ENCODE measurements around the gene PRRC2B. TPM values are rescaled to one million over a fixed set of nuclear protein-coding genes. Genes with fewer than 3 reads are reported as not detected.

PRRC2B gene
- total RNA-seq, 2 donors from 2014 or later = 127 to 131 TPM

DNA sequence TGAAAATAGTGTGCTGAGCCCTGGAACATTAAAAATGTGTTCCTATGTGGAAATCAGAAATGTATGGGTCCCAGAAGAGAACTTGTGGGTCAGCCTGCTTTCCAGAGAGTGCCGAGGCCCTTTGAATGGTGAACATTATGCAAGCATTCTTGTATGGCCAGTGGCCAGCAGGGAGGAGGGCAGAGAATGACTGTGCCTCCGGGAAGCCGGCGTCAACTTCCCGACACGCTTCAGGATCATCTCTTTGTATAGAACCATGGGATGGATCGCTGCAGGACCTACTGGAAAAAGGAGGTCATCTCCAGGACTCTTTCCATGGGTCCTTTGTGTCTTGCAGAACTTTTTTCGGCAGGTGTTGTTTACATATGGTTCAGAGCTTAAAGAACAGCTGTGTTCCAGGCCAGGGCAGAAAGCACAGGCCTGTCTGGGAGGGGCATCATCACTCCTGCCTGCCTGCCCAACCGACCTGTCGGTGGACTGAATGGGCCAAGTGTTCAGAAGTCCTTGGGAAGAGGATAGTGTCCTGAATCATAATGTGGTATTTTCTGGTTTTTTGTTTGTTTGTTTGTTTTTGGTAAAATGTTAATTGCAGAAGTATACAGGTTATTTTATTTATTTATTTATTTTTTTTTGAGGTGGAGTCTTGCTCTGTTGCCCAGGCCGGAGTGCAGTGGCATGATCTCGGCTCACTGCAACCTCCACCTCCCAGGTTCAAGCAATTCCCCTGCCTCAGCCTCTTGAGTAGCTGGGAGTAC is 9.0 kb downstream of the PRRC2B start:
- Histone ChIP-seq H3K36me3 (no peaks in the 10 kb centered on the region), H3K4me1 (peaks cover 41% of the 10 kb centered on the region), H3K27ac (peak overlapping the region; percentile 79), H3K27me3 (no peaks in the 10 kb centered on the region), H3K9ac (ENCODE audit: low read depth in 2 of 2, low read length in 2 of 2) (peak overlapping the region in 1 of 2 donors; percentile 40), H3K4me3 (no peak overlapping the region), H3K9me3 (no peaks in the 10 kb centered on the region)
- peak; percentile 81 for DNase-seq
- TF ChIP-seq, protein P1, sequence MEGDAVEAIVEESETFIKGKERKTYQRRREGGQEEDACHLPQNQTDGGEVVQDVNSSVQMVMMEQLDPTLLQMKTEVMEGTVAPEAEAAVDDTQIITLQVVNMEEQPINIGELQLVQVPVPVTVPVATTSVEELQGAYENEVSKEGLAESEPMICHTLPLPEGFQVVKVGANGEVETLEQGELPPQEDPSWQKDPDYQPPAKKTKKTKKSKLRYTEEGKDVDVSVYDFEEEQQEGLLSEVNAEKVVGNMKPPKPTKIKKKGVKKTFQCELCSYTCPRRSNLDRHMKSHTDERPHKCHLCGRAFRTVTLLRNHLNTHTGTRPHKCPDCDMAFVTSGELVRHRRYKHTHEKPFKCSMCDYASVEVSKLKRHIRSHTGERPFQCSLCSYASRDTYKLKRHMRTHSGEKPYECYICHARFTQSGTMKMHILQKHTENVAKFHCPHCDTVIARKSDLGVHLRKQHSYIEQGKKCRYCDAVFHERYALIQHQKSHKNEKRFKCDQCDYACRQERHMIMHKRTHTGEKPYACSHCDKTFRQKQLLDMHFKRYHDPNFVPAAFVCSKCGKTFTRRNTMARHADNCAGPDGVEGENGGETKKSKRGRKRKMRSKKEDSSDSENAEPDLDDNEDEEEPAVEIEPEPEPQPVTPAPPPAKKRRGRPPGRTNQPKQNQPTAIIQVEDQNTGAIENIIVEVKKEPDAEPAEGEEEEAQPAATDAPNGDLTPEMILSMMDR (IDR thresholded peaks at IDR 0.05) = no peak
- intact Hi-C loops (cut with DNase I) = no loop called here

DNA sequence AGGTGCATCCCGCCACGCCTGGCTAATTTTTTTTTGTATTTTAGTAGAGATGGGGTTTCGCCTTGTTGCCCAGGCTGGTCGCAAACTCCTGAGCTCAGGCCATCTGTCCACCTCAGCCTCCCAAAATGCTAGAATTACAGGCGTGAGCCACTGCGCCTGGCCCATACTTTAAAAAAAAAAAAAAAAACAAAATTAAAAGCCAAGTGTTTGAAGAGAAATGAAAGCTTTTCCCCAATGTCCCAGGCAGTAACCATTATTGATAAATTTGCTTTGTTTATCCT is 9.5 kb downstream of the PRRC2B start:
- Histone ChIP-seq H3K36me3 (no peaks in the 10 kb centered on the region), H3K9me3 (no peaks in the 10 kb centered on the region), H3K27ac (peak overlapping the region; percentile 79), H3K4me3 (no peak overlapping the region), H3K27me3 (no peaks in the 10 kb centered on the region), H3K4me1 (peaks cover 43% of the 10 kb centered on the region), H3K9ac (ENCODE audit: low read depth in 2 of 2, low read length in 2 of 2) (no peak overlapping the region)
- DNase-seq = no peak
- intact Hi-C loops (cut with DNase I) = no loop called here
- TF ChIP-seq, protein P1 (IDR thresholded peaks at IDR 0.05) = no peak

GRCh38 chr9:131404581-131404980 is 10.7 kb downstream of the PRRC2B start:
- Histone ChIP-seq H3K4me1 (peaks cover 46% of the 10 kb centered on the region), H3K36me3 (no peaks in the 10 kb centered on the region), H3K27me3 (no peaks in the 10 kb centered on the region), H3K27ac (no peak overlapping the region), H3K4me3 (no peak overlapping the region), H3K9ac (ENCODE audit: low read depth in 2 of 2, low read length in 2 of 2) (no peak overlapping the region), H3K9me3 (no peaks in the 10 kb centered on the region)
- TF ChIP-seq, protein P1 (IDR thresholded peaks at IDR 0.05) = no peak
- DNase-seq = no peak
- intact Hi-C loops (cut with DNase I) = no loop called here

GRCh38 chr9:131404987-131405386 is 11.1 kb downstream of the PRRC2B start:
- Histone ChIP-seq H3K9ac (ENCODE audit: low read depth in 2 of 2, low read length in 2 of 2) (no peak overlapping the region), H3K27me3 (no peaks in the 10 kb centered on the region), H3K4me1 (peaks cover 46% of the 10 kb centered on the region), H3K27ac (no peak overlapping the region), H3K9me3 (no peaks in the 10 kb centered on the region), H3K4me3 (no peak overlapping the region), H3K36me3 (no peaks in the 10 kb centered on the region)
- DNase-seq = no peak
- TF ChIP-seq, protein P1 (IDR thresholded peaks at IDR 0.05) = no peak
- intact Hi-C loops (cut with DNase I) = no loop called here

GRCh38 chr9:131405428-131405827 is 11.5 kb downstream of the PRRC2B start:
- Histone ChIP-seq H3K4me3 (no peak overlapping the region), H3K36me3 (no peaks in the 10 kb centered on the region), H3K27me3 (no peaks in the 10 kb centered on the region), H3K9ac (ENCODE audit: low read depth in 2 of 2, low read length in 2 of 2) (no peak overlapping the region), H3K9me3 (no peaks in the 10 kb centered on the region), H3K27ac (no peak overlapping the region), H3K4me1 (peaks cover 46% of the 10 kb centered on the region)
- TF ChIP-seq, protein P1 (IDR thresholded peaks at IDR 0.05) = no peak
- intact Hi-C loops (cut with DNase I) = no loop called here
- no peak for DNase-seq
